ENCODE measurements around the gene PDCD1. TPM values are rescaled to one million over a fixed set of nuclear protein-coding genes. Genes with fewer than 3 reads are reported as not detected.

The PDCD1 gene
- total RNA-seq, 2 donors from 2014 or later, result 0.38 TPM; not detected in 1

DNA sequence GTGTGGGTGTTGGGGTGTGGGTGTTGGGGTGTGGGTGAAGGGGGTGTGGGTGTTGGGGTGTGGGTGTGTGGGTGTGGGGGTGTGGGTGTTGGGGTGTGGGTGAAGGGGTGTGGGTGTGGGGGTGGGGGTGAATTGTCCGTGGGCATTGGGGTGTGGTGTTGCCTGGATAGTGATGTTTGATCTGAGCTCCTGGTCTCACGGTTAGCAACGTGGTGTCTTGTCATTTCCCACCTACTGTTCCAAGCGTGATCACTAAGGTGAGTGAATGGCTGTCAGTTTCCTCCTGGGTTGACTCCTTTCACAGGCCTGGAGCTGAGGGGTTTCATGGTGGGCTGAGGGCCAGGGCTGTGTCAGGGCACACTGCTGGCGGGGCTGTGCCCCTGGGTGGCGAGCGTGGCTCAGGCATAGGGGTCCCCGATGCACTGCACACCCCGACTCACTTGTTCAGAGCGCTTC lies 38.1 kb upstream of the PDCD1 start:
- intact Hi-C loops (cut with DNase I), result no loop called here
- DNase-seq (ENCODE audit: low spot score), result peak; percentile 17

DNA sequence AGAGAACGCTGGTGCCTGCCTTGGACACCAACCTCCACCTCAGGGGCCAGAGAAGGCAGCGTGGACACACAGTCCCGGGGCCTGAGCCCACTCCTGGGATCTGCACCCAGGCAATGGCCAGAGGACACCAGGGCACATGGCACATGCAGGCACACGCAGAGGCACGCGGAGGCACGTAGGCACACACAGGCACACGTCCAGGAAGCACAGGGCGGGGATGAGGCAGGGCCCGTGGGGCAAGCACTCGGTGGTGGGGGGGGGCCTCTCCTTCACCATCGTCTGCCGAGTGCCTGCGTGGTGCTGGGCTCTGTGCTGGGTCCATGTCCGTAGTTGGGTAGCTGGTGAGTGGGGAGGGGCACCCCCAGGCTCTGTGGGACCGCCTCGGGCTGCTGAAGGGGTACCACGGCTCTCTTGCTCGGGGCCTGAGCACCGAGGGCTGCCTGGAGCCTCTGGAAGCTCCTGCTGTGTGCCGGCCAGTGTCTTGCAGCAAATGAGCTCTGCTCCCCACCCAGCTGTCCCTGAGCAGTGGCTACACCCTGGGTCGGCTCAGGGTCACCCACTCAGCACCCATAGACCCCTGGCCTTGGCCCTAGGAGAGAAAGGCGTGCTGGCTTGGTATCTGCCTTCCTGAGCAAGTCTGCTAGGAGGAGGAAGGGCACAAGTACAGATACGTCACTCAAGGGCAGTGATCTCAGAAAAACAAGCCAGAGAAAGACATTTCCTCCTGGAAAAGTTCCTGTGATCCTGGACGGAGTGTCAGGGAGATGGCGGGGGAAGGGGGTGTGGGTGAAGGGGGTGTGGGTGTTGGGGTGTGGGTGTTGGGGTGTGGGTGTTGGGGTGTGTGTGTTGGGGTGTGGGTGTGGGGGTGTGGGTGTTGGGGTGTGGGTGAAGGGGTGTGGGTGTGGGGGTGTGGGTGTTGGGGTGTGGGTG lies 37.3 kb upstream of the PDCD1 start:
- intact Hi-C loops (cut with DNase I), result no loop called here
- DNase-seq (ENCODE audit: low spot score), result peak; percentile 84

DNA sequence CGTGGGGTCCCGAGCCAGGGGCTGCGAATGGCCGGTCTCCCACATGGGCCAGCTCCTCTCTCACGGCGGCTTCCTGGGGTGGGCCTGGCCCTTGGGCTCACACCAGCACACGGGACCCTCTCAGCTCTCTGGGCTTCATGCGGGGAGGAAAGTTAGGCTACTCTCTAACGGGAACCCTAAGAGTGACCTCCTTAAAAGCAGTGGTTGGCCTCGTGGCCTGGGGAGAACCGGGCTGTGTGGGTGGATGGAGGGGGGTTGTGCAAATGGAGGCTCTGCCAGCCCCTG lies 36.7 kb upstream of the PDCD1 start:
- DNase-seq (ENCODE audit: low spot score), result no peak
- intact Hi-C loops (cut with DNase I), result no loop called here

DNA sequence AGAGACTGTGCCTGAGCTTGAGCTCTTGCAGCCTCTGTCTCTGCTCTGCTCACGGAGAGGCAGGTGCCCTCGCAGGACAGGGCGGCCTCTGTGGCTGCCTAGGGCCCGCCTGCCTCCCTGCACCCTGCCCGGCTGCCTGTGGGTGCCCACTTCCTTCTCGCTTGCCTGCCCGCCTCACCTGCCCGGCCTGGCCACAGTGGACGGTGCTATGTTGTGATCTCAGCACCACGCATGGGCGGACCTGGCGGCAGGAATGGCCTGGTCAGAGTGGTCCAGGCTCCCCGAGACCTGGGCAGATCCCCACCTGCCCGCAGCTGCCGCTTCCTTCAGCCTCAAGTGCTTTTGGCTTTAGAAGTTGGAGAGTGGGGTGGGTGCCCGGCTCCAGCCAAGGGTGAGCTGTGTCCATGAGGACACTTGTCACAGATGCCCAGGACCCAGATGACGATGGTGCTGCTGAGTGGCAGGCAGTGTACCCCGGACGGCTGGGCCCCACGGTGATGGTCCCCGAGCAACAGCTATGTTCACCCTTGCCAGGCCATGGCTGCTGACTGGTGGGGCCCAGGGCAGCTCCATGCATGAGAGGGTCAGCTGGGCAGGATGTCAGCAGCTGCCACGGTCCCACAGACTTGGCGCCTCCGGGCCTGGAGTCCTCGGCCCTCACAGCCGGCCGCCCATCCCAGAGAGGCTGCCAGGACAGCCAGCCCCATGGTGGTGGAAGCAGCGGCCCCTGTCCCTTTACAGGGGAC lies 36.2 kb upstream of the PDCD1 start:
- intact Hi-C loops (cut with DNase I), result no loop called here
- DNase-seq (ENCODE audit: low spot score), result peak; percentile 81

DNA sequence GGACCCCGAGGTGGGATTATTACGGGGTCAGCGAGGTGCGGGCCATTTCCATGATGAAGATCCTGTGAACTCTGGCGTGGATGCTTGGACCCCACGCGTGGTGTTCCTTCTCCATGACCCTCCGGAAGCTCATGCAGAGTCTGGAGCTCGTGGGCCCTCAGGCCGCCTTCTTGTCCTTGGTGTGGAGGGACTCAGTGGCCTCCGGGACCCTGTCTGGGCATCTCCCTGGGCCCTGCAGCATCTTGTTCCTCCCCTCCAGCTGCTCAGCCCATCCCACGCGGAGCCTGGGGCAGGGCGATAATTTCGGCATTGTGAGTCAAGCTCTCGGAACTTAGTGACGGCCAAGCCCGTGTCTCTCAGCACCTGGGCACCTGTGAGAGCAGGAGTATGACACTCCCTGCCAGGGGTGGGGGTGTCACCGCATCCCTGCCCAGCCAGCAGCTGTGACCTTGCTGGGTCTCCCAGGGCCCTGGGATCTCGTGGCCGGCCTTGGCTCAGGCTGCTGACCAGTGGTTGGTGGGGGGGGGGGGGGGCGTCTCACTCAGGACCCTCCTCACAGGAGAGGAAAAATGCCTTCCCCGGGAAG lies 35.5 kb upstream of the PDCD1 start:
- intact Hi-C loops (cut with DNase I), result no loop called here
- peak; percentile 73 for DNase-seq (ENCODE audit: low spot score)

DNA sequence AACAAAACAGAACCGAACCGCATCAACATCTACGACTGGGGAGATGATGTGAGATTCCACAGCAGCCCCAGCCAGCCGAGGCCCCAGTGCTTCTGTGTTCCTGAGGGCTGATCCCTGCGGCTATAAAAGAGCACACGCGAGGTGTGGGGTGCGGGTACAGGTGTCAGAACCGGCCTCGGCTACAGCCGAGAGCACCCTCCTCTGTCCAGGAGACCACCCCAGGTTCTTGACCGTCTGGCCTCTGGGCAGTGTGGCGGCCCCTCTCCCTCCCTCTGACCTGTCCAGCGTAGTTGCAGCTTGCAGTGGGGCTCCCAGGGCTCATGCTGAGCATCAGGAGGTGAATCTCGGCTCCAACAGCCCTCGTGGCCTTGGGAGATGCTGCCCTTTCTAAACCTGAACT lies 34.6 kb upstream of the PDCD1 start:
- intact Hi-C loops (cut with DNase I), result no loop called here
- DNase-seq (ENCODE audit: low spot score), result peak; percentile 66

DNA sequence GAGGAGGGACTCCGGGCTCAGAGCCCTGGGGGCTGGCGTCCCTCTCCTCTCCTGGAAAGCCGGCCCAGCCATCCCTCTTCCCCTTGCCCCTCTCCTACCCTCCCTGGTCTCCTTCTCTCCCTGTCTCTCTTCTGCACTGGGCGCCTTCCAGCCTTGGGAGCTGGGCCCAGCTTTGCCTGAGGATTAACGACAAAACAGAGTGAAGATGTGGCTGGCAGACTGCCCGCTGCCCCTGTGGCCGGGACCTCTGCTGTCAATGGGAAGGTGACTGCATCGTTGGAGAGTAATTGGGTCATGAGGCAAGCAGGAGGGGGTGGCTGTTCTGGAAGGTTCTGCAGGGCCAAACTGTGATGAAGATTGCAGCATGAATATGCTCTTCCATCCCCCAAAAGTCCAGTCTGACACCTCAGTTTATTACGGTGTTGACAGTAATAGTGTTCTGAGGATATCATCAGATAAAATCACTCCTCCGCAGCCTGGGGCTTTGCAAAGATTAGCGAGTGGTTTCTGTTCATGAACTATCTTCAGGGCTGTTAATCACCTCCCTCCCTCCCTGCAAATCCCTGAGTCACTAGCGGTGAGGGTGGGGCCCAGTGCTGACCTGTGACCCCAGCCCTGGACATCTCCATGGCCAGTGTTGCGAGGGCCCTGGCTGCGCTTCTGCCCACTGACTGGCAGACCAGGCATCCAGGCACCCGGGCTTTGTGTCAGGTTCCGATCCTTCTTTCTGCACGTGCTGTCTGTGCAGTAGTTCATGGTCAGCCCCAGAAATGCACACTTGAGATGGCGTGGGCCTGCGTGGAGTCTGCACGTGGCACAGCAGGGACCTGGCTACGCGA lies 33.8 kb upstream of the PDCD1 start:
- intact Hi-C loops (cut with DNase I), result no loop called here
- DNase-seq (ENCODE audit: low spot score), result peak; percentile 87

DNA sequence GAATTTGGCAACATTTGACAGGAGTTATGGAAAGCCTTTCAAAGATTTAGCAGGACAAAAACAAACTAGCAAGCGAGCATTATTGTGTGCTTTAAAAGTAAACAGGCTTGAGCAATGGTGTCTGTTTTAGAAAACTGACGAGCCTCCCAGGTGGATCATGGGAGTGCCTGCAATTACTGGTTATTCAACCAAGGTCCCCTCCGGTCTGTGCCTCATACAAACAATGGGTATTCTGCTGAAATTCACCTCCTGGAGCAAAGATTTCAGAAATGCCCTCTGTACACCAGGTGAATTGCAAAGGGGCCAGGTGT lies 33.2 kb upstream of the PDCD1 start:
- no peak for DNase-seq (ENCODE audit: low spot score)
- intact Hi-C loops (cut with DNase I), result no loop called here

DNA sequence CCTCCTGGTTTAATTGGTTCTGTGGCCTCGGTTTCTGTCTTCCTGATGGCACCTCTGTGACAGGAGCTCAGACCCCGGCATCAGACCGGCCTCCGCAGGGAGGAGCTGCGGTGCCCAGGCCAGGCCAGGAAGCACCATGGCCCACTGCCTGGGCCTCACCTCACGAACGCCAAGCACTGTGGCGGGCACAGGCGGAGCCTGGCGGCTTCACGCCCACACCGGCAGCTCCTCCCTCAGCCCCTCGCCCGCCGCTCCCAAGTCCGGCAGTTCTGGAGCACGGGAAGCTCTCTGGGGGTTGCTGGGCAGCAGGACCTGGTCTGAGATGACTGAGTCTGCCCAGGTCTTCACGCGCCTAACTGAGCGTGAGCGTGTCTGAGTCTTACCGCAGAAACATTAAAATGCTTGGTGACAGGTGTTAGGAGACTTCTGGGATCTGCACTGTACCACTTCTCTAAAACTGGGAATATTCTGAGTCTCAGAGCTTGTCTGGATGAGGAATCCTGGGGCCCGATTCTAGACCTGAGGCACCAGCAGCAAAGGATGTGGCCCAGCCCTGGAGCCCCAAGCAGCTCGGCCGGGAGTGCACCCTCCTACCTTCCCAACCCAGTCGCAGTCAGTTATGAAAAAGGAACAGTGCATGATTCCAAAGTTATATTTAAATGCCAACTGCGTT lies 32.8 kb upstream of the PDCD1 start:
- DNase-seq (ENCODE audit: low spot score), result peak; percentile 61
- intact Hi-C loops (cut with DNase I), result no loop called here

DNA sequence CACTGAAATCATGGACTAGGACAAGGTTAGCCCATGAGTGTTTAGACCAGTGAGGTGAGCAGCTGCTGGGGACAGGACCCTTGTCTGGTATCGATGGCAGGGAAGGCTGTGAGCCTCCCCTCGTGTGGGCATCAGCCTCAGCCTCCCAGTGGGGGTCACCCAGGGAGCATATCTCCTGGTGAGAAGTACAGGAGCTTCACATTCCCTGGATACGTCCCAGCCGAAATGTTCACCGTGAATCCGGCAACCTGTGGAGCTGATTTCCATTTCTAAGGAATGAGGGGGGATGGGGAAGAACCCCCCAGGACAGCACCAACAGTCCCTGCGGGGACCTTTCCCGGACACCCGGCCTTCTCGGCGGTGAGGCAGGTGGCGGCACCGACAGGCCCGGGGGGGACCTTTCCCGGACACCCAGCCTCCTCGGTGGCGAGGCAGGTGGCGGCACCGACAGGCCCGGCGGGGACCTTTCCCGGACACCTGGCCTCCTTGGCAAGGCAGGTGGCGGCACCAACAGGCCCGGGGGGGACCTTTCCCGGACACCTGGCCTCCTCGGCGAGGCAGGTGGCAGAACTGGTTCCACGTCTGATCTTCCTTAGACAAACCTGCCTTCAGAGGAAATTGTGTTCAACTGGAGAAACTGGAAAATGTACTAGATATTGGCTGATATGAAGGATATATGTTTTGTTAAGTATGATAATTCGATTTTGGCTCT lies 32.0 kb upstream of the PDCD1 start:
- intact Hi-C loops (cut with DNase I), result no loop called here
- DNase-seq (ENCODE audit: low spot score), result no peak

DNA sequence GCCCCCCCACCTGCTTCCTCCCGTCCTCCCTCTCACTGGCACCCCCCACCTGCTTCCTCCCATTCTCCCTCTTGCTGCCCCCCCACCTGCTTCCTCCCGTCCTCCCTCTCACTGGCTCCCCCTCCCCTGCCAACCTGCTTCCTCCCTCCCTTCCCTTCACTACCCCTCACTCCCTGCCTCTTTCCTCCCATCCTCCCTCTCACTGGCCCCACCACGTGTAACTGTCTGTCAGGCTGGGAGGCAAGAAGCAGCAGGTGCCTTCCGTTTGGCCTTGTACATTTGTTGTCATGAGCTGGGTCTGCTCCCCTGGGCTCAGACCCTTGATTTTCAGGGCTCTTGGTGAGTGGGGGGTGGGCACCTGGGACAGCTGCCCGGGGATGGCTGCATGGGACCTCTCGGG lies 29.9 kb upstream of the PDCD1 start:
- no peak for DNase-seq (ENCODE audit: low spot score)
- intact Hi-C loops (cut with DNase I), result no loop called here

DNA sequence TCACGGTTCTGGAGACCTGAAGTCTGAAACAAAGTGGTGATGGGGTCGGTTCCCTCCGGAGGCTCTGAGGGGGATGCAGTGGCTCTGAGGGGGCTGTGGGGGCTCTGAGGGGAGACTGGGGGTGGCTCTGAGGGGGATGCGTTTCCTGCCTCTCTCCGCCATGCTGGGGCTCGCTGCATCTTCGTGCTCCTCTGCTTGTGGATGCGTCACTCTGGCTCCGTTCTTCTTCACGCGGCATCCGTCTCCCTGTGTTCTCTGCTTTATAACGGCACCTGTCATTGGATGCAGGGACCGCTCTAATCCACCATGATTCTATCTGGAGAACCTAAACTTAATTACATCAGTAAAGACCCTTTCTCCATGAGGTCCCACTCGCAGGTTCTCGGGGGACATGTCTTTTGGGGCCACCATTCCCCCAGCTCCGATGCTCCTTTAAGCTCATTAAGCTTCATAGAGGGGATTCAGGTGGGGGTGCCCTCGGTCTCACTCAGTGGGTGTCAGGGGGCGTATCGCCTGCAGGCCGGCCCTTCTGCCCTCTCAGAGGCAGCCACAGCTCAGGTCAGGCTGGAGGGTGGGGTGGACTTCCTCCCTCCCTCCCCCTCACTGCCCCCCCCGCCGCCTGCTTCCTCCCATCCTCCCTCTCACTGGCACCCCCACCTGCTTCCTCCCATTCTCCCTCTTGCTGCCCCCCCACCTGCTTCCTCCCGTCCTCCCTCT lies 29.3 kb upstream of the PDCD1 start:
- intact Hi-C loops (cut with DNase I), result no loop called here

DNA sequence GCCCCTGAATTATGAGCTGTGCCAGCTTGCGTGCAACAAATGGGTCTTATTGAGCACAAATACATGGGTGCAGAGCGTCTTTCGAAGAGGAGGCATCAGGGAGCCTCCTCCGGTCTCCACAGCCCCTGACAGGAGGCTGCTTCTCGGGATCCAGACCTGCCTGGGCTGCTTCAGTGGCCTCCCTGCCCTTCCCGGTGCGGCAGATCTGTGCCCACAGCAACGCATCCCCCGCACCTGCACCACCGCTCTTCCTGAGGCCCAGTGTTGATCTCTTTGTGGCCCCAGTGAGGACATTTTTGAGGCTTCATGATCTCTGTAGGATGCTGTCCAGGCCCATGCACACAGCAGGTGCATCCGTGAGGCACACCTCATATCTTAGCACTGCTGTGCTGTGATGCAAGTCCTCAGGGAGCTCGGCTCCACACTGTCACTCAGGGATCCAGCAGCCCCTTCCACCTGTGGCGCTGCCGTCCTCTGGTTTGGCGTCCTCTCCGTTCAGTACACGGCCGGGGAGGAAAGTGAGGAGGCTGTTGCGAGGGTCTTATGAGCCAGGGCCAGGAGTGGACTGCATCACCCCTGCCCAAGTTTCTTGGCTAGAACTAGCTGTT lies 28.2 kb upstream of the PDCD1 start:
- intact Hi-C loops (cut with DNase I), result no loop called here
- no peak for DNase-seq (ENCODE audit: low spot score)

More for the DNA sequence above, 29.3 kb upstream of the PDCD1 start:
- DNase-seq (ENCODE audit: low spot score), result no peak

DNA sequence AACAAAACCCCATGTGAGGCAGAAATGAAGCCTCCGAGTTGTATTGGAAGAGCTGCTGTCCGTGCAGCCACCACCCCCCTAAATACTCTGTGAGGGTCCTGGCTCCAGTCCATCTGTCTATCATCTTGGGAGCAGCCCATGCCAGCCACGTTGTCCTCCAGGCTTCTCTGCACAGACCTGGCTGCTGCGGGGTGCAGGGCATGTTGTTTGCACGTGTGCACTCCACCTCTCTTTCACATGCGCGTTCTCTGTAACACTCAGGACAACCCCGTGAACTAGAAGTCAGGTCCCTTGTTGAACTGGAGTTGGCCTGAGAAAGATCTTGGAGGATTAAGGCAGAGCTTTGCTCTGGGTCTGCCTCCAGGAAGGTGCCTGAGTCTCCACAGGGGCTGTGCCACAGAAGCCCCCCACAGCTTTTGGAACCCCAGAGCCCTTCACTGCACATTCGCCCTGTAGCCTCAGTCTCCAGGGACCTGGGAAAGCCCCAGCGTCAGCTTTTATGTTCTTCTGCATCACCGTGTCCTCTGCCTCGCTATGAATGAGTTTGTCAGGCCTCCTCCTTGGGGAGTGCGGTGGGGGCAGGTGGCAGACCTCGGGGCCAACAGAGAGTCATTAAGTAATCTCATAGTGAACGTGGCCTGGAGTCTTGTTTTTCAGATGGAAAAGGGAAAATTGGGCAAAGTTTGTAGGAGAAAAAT lies 27.4 kb upstream of the PDCD1 start:
- no peak for DNase-seq (ENCODE audit: low spot score)

DNA sequence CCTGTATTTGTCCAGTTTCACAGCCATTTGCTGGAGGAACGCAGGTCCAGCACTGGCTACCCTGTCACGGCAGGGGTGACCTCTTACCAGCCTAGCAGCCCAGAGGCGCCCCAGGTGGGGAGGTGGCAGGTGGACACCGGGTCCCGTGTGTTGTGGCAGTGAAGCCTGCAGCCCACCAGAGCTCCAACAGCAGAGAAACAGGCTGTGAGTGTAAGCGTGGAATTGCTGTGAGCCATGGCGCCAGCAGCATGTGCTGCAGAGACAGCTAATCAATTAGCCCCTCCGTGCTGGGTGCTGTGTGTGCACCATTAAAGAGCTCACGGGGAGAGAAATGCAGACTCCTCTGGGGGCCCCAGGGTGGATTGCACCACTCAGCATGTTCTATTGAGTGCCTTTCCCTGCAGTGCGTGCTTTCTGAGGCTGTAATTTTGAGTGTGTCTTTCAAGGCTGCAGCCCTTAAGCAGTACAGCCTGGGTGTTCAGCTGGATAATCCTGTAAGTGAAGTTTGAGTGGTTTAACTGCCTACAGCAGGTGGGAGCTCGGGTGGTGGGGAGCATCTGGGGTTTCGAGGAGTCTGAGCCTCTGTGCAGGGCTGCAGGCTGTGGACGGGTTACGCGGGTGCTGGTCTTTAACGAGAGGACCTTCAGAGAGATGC lies 26.7 kb upstream of the PDCD1 start:
- no peak for DNase-seq (ENCODE audit: low spot score)
- intact Hi-C loops (cut with DNase I), result no loop called here

More for the DNA sequence above, 27.4 kb upstream of the PDCD1 start:
- intact Hi-C loops (cut with DNase I), result no loop called here

DNA sequence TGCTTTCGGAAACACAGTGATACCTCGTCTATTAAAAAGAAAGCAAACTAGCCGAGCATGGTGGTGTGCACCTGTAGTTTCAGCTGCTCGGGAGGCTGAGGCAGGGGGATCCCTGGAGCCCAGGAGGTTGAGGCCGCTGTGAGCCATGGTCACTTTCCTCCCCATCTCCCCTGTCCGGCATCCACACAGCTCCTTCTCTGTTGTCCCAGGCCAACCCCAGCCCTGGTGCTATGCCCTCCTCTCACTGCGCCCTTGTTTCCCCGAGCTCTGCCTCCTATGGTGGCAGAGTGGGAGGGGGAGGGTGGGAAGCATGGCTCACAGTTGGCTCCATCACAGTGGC lies 26.2 kb upstream of the PDCD1 start:
- intact Hi-C loops (cut with DNase I), result no loop called here
- DNase-seq (ENCODE audit: low spot score), result no peak
